GM13976 (cell line): ENCODE results near the gene NBEA.
"Not testable (repeated sequence)": the region's sequence is repeated elsewhere in the genome, so short reads cannot be mapped to it uniquely, and the experiment has no call there.

ENCODE experiments used
- DNase-seq: peaks from one replicate; pipeline ENCODE4 v3.0.0; 2012; ENCODE audit warnings: low spot score
- CTCF ChIP-seq: IDR thresholded peaks from 2 replicates; pipeline ENCODE4 v1.5.1; 2012; ENCODE audit warnings: borderline replicate concordance, mild to moderate bottlenecking; ENCODE audit not compliant: insufficient read depth; ENCODE audit errors: extremely low read depth, missing control alignments, control extremely low read depth
- in situ Hi-C: fragments of 300-500 bp; cut with MboI; formaldehyde crosslinking; loops from one replicate; pipeline ENCODE4 v1.12.0; 2022; ENCODE audit warnings: low sequenced_read_pairs, mixed read lengths, inconsistent platforms; ENCODE audit not compliant: unreplicated experiment

Gene NBEA

GRCh38 chr13:34943436-34944273 lies 1.6 kb downstream of the NBEA start:
- in situ Hi-C loops: no loop called here
- TF ChIP-seq CTCF: no peak
- peak; percentile 17 for DNase-seq

DNA sequence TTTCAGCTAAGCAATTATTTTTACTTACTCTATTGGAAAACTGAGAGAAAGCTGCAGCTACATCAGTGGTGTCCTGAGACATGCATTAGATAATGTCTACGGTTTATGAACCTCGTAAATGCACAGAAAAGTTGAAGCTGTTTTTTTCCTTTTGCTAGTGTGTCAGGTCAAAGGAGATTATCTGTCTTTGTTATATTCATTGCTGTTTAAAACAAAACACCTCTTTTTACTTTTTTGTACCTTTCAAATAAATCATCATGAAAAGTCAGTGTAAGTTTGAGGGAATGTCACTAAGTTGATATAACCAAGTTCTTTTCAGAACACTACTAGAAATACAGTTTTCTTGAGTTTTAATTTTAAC lies 2.2 kb downstream of the NBEA start:
- no peak for TF ChIP-seq CTCF
- in situ Hi-C loops: no loop called here
- DNase-seq: no peak

- in situ Hi-C loops: no loop called here
- DNase-seq: no peak
- no peak for TF ChIP-seq CTCF
Measured at GRCh38 chr13:34944751-34945150, 2.7 kb downstream of the NBEA start.

- no peak for TF ChIP-seq CTCF
- no peak for DNase-seq
- in situ Hi-C loops: no loop called here
Measured at GRCh38 chr13:34951528-34951927, 9.5 kb downstream of the NBEA start.

DNA sequence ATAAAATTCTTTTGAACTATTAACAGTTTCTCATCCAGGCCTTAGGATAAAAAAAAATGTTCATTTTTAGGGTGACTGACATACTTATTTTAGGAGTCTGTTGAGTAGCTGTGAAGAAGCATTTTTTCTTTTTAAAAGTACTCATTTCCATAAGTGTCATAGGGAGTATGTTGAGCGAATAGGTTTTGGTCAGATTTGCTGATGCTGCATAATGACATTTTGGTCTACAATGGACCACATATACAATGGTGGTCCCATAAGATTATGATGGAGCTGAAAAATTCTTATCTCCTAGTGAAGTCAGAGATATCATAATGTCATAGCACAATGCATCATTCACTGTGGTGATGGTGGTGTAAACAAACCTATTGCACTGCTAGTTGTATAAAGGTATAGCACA lies 17.4 kb downstream of the NBEA start:
- in situ Hi-C loops: no loop called here
- no peak for DNase-seq
- no peak for TF ChIP-seq CTCF

- no peak for TF ChIP-seq CTCF
- in situ Hi-C loops: no loop called here
- no peak for DNase-seq
Measured at GRCh38 chr13:34964558-34964957, 22.5 kb downstream of the NBEA start.

GRCh38 chr13:34967851-34968562 lies 25.9 kb downstream of the NBEA start:
- in situ Hi-C loops: no loop called here
- DNase-seq: no peak
- no peak for TF ChIP-seq CTCF

GRCh38 chr13:34969539-34969938 lies 27.5 kb downstream of the NBEA start:
- in situ Hi-C loops, DNase-seq: not testable (repeated sequence)
